Osteoblast (primary cell): ENCODE measurements around the gene DCAF11. TPM values are rescaled to one million over a fixed set of nuclear protein-coding genes. Genes with fewer than 3 reads are reported as not detected.
A peak's percentile ranks its signal among the peaks of the same experiment; 100 is the strongest.

ENCODE experiments used
- DNase-seq: peaks from one replicate; pipeline ENCODE4 v3.0.0; 2011; ENCODE audit warnings: low spot score, mixed read lengths; ENCODE audit not compliant: insufficient read length; ENCODE audit errors: missing footprints
- H2AFZ ChIP-seq: 2 replicates; pipeline ENCODE4 v1.6.0; 2011; ENCODE audit warnings: mild to moderate bottlenecking, low read length
- H3K27ac ChIP-seq: 2 replicates; pipeline ENCODE4 v1.5.1; 2011; ENCODE audit warnings: mild to moderate bottlenecking, low read depth, low read length, moderate library complexity
- H3K27me3 ChIP-seq: 2 replicates; pipeline ENCODE4 v1.6.0; 2012; ENCODE audit warnings: mild to moderate bottlenecking, control low read depth, inconsistent platforms, low read length, moderate library complexity; ENCODE audit not compliant: insufficient read depth
- H3K36me3 ChIP-seq: 2 replicates; pipeline ENCODE4 v1.5.1; 2011; ENCODE audit warnings: mild to moderate bottlenecking, low read length, control low read depth, moderate library complexity; ENCODE audit not compliant: insufficient read depth
- H3K4me1 ChIP-seq: 2 replicates; pipeline ENCODE4 v1.5.1; 2011; ENCODE audit warnings: mild to moderate bottlenecking, low read length, control low read depth, moderate library complexity; ENCODE audit not compliant: insufficient read depth
- H3K4me2 ChIP-seq: 2 replicates; pipeline ENCODE4 v1.6.0; 2011; ENCODE audit warnings: mild to moderate bottlenecking, low read length; ENCODE audit not compliant: insufficient read depth
- H3K4me3 ChIP-seq: fragments of 200-600 bp; sonication (generic); 3 replicates; pipeline ENCODE4 v1.5.1; 2012; ENCODE audit warnings: mild to moderate bottlenecking, low read length, inconsistent platforms; ENCODE audit not compliant: insufficient read depth
- H3K79me2 ChIP-seq: 2 replicates; pipeline ENCODE4 v1.6.0; 2012; ENCODE audit warnings: mild to moderate bottlenecking, low read length, control low read depth, inconsistent platforms; ENCODE audit not compliant: insufficient read depth
- H3K9me3 ChIP-seq: 2 replicates; pipeline ENCODE4 v1.5.1; 2011; ENCODE audit warnings: low read depth, low read length, control low read depth
- H4K20me1 ChIP-seq: 2 replicates; pipeline ENCODE4 v1.6.0; 2012; ENCODE audit warnings: mild to moderate bottlenecking, low read length, control low read depth; ENCODE audit not compliant: insufficient read depth
- CTCF ChIP-seq: IDR thresholded peaks from 2 replicates; pipeline ENCODE4 v1.5.1; 2011; ENCODE audit warnings: mild to moderate bottlenecking, low read depth, low read length, moderate library complexity; ENCODE audit errors: extremely low read depth
- total RNA-seq: library from RNA; depleted of rRNA; stranded (reverse); fragments of >200 nt; gene quantifications from 2 replicates; pipeline ENCODE4 v1.2.3, GENCODE V29; 2012

The DCAF11 gene
- total RNA-seq, 1 donor, result 84.7 TPM

- no peak for TF ChIP-seq CTCF
- Histone ChIP-seq H3K9me3 (no peaks in the 10 kb centered on the region), H3K4me1 (peaks cover 14% of the 10 kb centered on the region), H2AFZ (no peak overlapping the region), H3K36me3 (peaks cover 36% of the 10 kb centered on the region), H3K4me3 (peak overlapping the region; percentile 82), H3K79me2 (peaks cover 13% of the 10 kb centered on the region), H3K27me3 (no peaks in the 10 kb centered on the region), H3K4me2 (peak overlapping the region; percentile 96), H4K20me1 (no peaks in the 10 kb centered on the region), H3K27ac (no peak overlapping the region)
- DNase-seq, result no peak
Observed at GRCh38 chr14:24116128-24116814, 1.7 kb downstream of the DCAF11 start.

GRCh38 chr14:24117179-24117578 lies 2.6 kb downstream of the DCAF11 start:
- Histone ChIP-seq H3K36me3 (peaks cover 42% of the 10 kb centered on the region), H3K4me3 (no peak overlapping the region), H3K4me2 (no peak overlapping the region), H3K27me3 (no peaks in the 10 kb centered on the region), H3K27ac (no peak overlapping the region), H3K9me3 (no peaks in the 10 kb centered on the region), H3K4me1 (peaks cover 14% of the 10 kb centered on the region), H3K79me2 (peaks cover 13% of the 10 kb centered on the region), H2AFZ (no peak overlapping the region), H4K20me1 (no peaks in the 10 kb centered on the region)
- DNase-seq, result peak; percentile 30
- TF ChIP-seq CTCF, result no peak

- TF ChIP-seq CTCF, result no peak
- no peak overlapping the region for H3K27ac ChIP-seq
- no peaks in the 10 kb centered on the region for H3K27me3 ChIP-seq
- peaks cover 8% of the 10 kb centered on the region for H3K4me1 ChIP-seq
- H3K36me3 ChIP-seq, result peaks cover 59% of the 10 kb centered on the region
- peaks cover 13% of the 10 kb centered on the region for H3K79me2 ChIP-seq
- H3K9me3 ChIP-seq, result no peaks in the 10 kb centered on the region
- DNase-seq, result no peak
- no peak overlapping the region for H3K4me2 ChIP-seq
- no peaks in the 10 kb centered on the region for H4K20me1 ChIP-seq
- no peak overlapping the region for H3K4me3 ChIP-seq
- H2AFZ ChIP-seq, result no peak overlapping the region
Observed at GRCh38 chr14:24119691-24120090, 5.1 kb downstream of the DCAF11 start.

GRCh38 chr14:24121210-24121609 lies 6.6 kb downstream of the DCAF11 start:
- Histone ChIP-seq H3K4me2 (no peak overlapping the region), H3K4me3 (no peak overlapping the region), H3K27ac (no peak overlapping the region), H2AFZ (no peak overlapping the region), H3K4me1 (no peaks in the 10 kb centered on the region), H3K36me3 (peaks cover 59% of the 10 kb centered on the region), H3K27me3 (no peaks in the 10 kb centered on the region), H4K20me1 (no peaks in the 10 kb centered on the region), H3K79me2 (peaks cover 3% of the 10 kb centered on the region), H3K9me3 (no peaks in the 10 kb centered on the region)
- TF ChIP-seq CTCF, result no peak
- no peak for DNase-seq
